Left lobe of liver (tissue), 2 donors: Measurements from ENCODE around the gene OTUB1. TPM values are rescaled to one million over a fixed set of nuclear protein-coding genes. Genes with fewer than 3 reads are reported as not detected.
"Not testable (repeated sequence)": the region's sequence is repeated elsewhere in the genome, so short reads cannot be mapped to it uniquely, and the experiment has no call there.

ENCODE experiments used
- ATAC-seq: fragments of 200-7000 bp; cut with Tn5 transposase; one replicate; pipeline ENCODE4 v1.9.1; 2020; ENCODE audit warnings: mild to moderate bottlenecking, moderate library complexity
- DNase-seq: peaks from one replicate; pipeline ENCODE4 v3.0.0-alpha.2; 2020; ENCODE audit warnings: low spot score
- total RNA-seq: library from RNA; stranded (reverse); gene quantifications from one replicate; pipeline ENCODE4 v1.2.1, GENCODE V29; 2021
- donor health status: DM: no; HTN: no; CAD: no; lungs with moderate emphysema.
- donor health status: DM: no; HTN: yes; CAD: no.

The OTUB1 gene, protein sequence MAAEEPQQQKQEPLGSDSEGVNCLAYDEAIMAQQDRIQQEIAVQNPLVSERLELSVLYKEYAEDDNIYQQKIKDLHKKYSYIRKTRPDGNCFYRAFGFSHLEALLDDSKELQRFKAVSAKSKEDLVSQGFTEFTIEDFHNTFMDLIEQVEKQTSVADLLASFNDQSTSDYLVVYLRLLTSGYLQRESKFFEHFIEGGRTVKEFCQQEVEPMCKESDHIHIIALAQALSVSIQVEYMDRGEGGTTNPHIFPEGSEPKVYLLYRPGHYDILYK
- 22.8 TPM for total RNA-seq

GRCh38 chr11:63986156-63986931 lies at the start of gene OTUB1:
Gene OTUB1, plus strand, starts transcription at chr11:63986438. Its CDS starts 19 bp downstream, at chr11:63986457.
- DNase-seq (peak; percentile 87), ATAC-seq (peak; percentile 93)

GRCh38 chr11:63937713-63938478 lies 48.3 kb upstream of the OTUB1 start:
- ATAC-seq (peak; percentile 9), DNase-seq (no peak)

DNA sequence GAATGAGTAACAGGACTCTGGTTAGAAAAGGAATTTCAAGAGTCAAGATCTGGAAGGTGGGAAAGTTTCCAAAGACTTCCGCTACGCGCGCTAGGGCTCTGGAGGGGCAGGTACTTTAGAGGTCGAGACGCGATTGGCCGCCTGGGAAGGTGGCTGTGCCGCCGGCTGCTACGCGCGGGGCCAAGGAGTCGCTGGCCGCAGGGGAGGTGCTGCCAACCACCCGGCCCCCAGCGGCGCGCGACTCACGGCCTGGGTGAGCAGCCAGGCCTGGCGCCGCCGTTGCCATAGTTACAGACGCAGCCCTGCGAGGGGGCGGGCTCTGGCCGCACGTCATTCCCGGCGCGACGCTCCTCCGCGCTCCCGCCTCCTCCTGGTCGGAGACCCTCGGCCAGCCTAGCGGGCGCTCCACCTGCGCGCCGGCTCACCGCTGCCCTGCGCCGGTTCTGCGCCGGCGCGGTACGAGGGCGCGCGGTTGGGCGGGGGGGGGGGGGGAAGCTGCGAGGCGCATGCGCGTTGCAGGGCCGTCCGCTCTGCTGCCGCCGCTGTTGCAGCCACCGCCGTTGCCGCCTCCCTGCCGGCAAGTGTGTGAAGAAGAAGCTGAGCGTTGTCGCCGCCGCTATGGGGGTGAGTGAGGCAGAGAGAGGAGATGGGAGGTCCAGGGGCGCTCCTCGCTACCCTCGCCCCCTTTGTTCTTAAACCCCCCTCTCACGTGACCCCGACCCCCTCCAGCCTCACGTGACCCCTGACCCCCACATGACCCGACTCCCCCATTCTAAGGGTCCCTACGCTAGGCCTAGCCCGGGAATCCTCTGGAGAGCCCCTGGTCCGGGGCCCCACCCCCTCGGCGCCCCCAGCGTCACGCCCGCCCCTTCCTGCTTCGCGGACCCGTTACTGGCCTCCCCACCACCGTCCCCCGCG lies 47.5 kb upstream of the OTUB1 start, which contains the start of gene NAA40:
TSS of gene NAA40 (plus strand) at position 524 of the 918 bp plus-strand sequence. CDS start at position 619, 95 bp downstream.
- peak; percentile 96 for ATAC-seq
- peak; percentile 95 for DNase-seq

GRCh38 chr11:63939397-63939891 lies 46.8 kb upstream of the OTUB1 start:
- DNase-seq, result no peak
- peak; percentile 6 for ATAC-seq

DNA sequence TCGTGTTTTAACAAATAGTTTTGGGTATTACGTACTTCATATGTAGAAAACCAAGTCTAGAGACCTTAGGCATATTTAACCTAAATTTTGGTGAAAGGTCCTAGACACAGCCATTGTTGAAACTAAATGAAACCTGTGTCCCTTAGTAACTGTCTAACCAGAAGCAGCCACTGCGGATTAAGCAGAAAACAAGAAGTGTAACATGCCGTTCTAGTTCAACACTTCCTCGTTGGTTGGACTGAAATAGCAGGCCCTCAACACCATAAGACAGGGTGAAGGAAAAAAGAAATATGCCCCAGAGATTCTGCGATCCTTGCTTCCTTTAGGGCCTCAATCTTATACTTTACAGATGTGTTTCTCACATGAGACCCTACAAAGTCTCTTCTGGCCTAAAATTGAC lies 45.5 kb upstream of the OTUB1 start:
- ATAC-seq (no peak), DNase-seq (no peak)

- ATAC-seq (no peak), DNase-seq (no peak)
Observed at GRCh38 chr11:63941901-63942300, 44.3 kb upstream of the OTUB1 start.

DNA sequence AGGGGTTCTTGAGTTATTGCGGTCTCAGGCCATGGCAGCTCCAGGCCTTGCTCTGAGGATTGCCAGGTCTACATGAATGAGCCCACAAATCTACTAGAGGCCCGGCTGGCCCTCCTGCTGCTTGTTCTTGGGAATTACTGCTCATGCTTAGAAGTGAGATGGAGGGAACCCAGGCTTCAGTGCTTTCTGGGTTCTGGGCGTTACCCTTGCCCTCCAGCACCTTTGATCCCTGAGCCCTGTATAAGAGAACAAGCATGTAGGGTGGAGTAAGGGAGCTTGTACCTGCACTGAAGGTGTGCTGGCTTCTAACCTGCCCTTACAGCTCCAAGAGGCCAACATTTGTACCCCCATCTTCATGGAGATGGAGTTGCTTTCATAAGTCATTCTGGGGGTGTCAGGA lies 43.4 kb upstream of the OTUB1 start:
- no peak for DNase-seq
- ATAC-seq, result no peak

- peak; percentile 83 for ATAC-seq
- peak; percentile 70 for DNase-seq
Observed at GRCh38 chr11:63944987-63945386, 41.3 kb upstream of the OTUB1 start.

DNA sequence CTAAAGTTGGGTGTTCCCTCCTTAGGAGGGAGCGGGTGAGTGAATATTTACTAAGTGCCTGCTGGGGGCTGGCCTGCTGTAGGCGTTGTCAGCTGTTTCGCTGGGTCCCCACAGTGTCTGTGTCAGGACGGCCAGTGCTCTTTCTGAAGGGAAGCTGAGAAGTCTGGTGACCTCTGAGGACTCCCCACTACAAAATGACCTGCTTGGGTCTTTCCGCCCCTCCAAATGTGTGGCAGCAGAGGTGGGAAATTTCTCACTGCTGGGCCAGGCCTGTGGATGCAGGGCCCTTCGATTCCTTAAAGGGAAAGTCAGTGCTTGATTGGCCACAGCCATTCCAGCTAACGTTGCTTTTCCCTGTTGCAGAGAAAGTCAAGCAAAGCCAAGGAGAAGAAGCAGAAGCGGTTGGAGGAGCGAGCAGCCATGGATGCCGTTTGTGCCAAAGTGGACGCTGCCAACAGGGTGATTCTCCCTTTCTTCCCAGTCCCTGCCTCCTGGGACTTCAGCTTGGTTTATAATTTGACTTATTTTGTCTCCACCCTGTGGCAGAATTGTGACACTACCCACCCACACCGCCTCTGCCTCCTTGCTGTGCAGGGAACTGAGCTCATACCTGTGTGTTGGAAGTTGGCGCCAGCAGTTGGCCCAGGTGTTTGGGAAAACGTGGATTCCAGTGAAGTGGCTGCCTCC lies 40.6 kb upstream of the OTUB1 start:
- peak; percentile 98 for ATAC-seq

GRCh38 chr11:63951779-63952536 lies 34.3 kb upstream of the OTUB1 start:
- no peak for ATAC-seq
- DNase-seq, result no peak

More for the DNA sequence above, 40.6 kb upstream of the OTUB1 start:
- DNase-seq, result peak; percentile 76

- DNase-seq (no peak), ATAC-seq (no peak)
Observed at GRCh38 chr11:63952570-63952969, 33.7 kb upstream of the OTUB1 start.

DNA sequence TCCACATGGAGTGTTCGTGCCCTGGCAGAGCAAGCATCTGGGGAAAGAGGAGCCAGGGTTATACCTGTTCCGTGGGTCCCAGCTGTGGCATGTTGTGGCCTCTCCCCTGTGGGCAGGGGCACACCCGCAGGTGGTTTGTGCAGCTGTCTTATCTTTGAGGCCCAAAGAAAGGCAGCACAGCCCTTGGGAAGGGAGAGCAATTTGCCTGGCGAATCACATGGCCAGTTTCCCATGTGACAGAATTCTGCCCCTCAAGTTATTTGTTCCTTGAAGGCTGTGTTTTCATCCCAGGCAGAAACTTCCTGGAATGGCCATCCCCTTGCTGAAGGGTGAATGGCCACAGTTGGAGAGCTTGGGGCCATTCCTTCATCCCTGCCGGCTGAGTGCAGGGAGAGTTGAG lies 28.2 kb upstream of the OTUB1 start:
- DNase-seq (no peak), ATAC-seq (no peak)

- no peak for DNase-seq
- peak; percentile 28 for ATAC-seq
Observed at GRCh38 chr11:63961608-63962412, 24.4 kb upstream of the OTUB1 start.

- not testable (repeated sequence) for DNase-seq, ATAC-seq
Observed at GRCh38 chr11:63963895-63964294, 22.3 kb upstream of the OTUB1 start.

DNA sequence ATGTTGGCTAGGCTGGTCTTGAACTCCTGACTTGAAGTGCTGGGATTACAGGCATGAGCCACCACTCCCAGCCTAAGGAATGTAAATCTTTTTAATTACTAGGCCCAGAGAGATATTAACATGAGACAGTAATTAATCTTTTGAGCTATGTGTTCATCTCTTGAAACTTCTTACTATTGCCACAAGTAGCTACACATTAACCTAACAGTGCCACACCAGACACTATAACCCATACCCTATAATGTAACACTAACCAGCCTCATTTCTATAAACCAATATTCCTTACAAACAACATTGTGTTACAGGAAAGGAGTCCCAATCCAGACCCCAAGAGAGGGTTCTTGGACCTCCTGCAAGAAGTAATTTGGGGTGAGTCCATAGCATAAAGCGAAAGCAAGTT lies 19.8 kb upstream of the OTUB1 start:
- ATAC-seq (no peak), DNase-seq (no peak)

GRCh38 chr11:63969461-63969860 lies 16.8 kb upstream of the OTUB1 start:
- no peak for ATAC-seq
- DNase-seq, result no peak

GRCh38 chr11:63970902-63971301 lies 15.3 kb upstream of the OTUB1 start:
- ATAC-seq (no peak), DNase-seq (no peak)

DNA sequence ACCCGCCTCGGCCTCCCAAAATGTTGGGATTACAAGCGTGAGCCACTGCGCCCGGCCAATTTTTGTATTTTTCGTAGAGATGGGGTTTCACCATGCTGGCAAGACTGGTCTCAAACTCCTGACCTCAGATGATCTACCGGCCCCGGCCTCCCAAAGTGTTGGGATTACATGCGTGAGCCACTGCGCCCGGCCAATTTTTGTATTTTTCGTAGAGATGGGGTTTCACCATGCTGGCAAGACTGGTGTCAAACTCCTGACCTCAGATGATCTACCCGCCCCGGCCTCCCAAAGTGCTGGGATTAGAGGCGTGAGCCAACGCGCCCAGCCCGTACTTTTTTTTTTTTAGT lies 12.4 kb upstream of the OTUB1 start:
- ATAC-seq, DNase-seq: not testable (repeated sequence)
